ENCODE results near the gene UBE2Q1. TPM values are rescaled to one million over a fixed set of nuclear protein-coding genes. Genes with fewer than 3 reads are reported as not detected.

The UBE2Q1 gene
- polyA plus RNA-seq, 4 donors: 104 to 119 (median 115) TPM

- no peak for DNase-seq (ENCODE audit: low read depth in 4 of 4, low spot score in 2 of 4)
Observed at GRCh38 chr1:154519591-154519991, 38.9 kb downstream of the UBE2Q1 start.

GRCh38 chr1:154517661-154518060 lies 40.8 kb downstream of the UBE2Q1 start:
- no peak for DNase-seq (ENCODE audit: low read depth in 4 of 4, low spot score in 2 of 4)

- DNase-seq (ENCODE audit: low read depth in 4 of 4, low spot score in 2 of 4): no peak
Observed at GRCh38 chr1:154514066-154514553, 44.4 kb downstream of the UBE2Q1 start.

- no peak for DNase-seq (ENCODE audit: low read depth in 4 of 4, low spot score in 2 of 4)
Observed at GRCh38 chr1:154512760-154513159, 45.7 kb downstream of the UBE2Q1 start.

GRCh38 chr1:154503898-154504297 lies 54.6 kb downstream of the UBE2Q1 start:
- DNase-seq (ENCODE audit: low read depth in 4 of 4, low spot score in 2 of 4): no peak

- DNase-seq (ENCODE audit: low read depth in 4 of 4, low spot score in 2 of 4): no peak
Observed at GRCh38 chr1:154502744-154503115, 55.7 kb downstream of the UBE2Q1 start.

- no peak for DNase-seq (ENCODE audit: low read depth in 4 of 4, low spot score in 2 of 4)
Observed at GRCh38 chr1:154502066-154502743, 56.3 kb downstream of the UBE2Q1 start, which contains the start of the genes SHE and TDRD10. Gene SHE, minus strand, starts transcription at chr1:154502412. Its CDS starts 386 bp downstream, at chr1:154502026. Gene TDRD10, plus strand, starts transcription at chr1:154502219. Its CDS starts 4,685 bp downstream, at chr1:154506904.

- DNase-seq (ENCODE audit: low read depth in 4 of 4, low spot score in 2 of 4): no peak
Observed at GRCh38 chr1:154501423-154502065, 56.9 kb downstream of the UBE2Q1 start.

GRCh38 chr1:154500533-154500932 lies 57.9 kb downstream of the UBE2Q1 start:
- DNase-seq (ENCODE audit: low read depth in 4 of 4, low spot score in 2 of 4): no peak

- no peak for DNase-seq (ENCODE audit: low read depth in 4 of 4, low spot score in 2 of 4)
Observed at GRCh38 chr1:154499446-154499845, 59.0 kb downstream of the UBE2Q1 start.

Other genes with a start within 250 kb of the UBE2Q1 start
- gene AQP10, start 237.6 kb downstream of the UBE2Q1 start, polyA plus RNA-seq (ENCODE audit: insufficient read length in 4 of 4): under 1 TPM in 2 of 4 donors, not detected in 2; 0.16 to 0.22 TPM
- 10 to 100 TPM; 24.3 to 32.3 (median 28.0) TPM for gene ATP8B2, start 233.1 kb downstream of the UBE2Q1 start, polyA plus RNA-seq (ENCODE audit: insufficient read length in 4 of 4)
- gene IL6R, start 153.3 kb downstream of the UBE2Q1 start, polyA plus RNA-seq (ENCODE audit: insufficient read length in 4 of 4): 1 to 10 TPM; 5.4 to 7.7 (median 6.0) TPM
- gene TDRD10, start 56.4 kb downstream of the UBE2Q1 start, polyA plus RNA-seq (ENCODE audit: insufficient read length in 4 of 4): 1 to 10 TPM; 1.1 to 2.0 (median 1.6) TPM
- gene SHE, start 56.2 kb downstream of the UBE2Q1 start, polyA plus RNA-seq (ENCODE audit: insufficient read length in 4 of 4): 10 to 100 TPM in 2 of 4 donors, 1 to 10 TPM in 2; 9.2 to 12.6 (median 10.4) TPM
- gene CHRNB2, start 9.1 kb upstream of the UBE2Q1 start, polyA plus RNA-seq (ENCODE audit: insufficient read length in 4 of 4): under 1 TPM; 0.37 to 0.67 (median 0.41) TPM
- 100 to 1,000 TPM; 132 to 153 (median 142) TPM for gene ADAR, start 49.5 kb upstream of the UBE2Q1 start, polyA plus RNA-seq (ENCODE audit: insufficient read length in 4 of 4)